ENCODE results near the gene NDUFB6.

Gene NDUFB6

DNA sequence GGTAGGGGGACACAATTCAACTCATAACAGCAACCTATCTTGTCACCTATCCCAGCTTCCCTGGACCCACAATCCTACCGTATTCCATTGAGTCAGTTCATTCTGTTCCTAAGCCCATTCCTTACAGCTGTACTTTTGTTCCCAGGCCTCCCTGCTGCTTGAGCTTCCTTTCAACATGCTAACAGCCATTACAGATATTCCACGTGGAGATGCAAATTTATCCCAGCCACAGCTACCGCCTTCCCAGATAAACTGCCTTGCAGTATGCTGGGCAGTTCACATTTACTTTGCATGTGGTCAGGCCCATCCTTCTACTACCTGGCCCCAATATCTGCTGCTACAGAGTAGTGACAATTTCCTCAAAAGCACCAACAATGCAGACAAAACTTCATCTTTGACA is 70.0 kb downstream of the NDUFB6 start:
- Histone ChIP-seq H3K4me3 (ENCODE audit: low read length, poor library complexity, severe bottlenecking) (no peak overlapping the region), H3K9ac (ENCODE audit: low read depth, low read length, poor library complexity, severe bottlenecking) (no peak overlapping the region), H3K36me3 (ENCODE audit: insufficient read depth, low read length) (peaks cover 9% of the 10 kb centered on the region; the same call in 1 of the 2 replicates), H3K9me3 (ENCODE audit: insufficient read depth, low read depth, low read length) (no peaks in the 10 kb centered on the region), H3K4me1 (ENCODE audit: insufficient read depth, low read length, poor library complexity, severe bottlenecking) (no peaks in the 10 kb centered on the region), H3K27me3 (ENCODE audit: insufficient read depth, low read length, poor library complexity, severe bottlenecking) (no peaks in the 10 kb centered on the region), H3K79me2 (ENCODE audit: insufficient read depth, low read length) (no peaks in the 10 kb centered on the region), H3K4me2 (ENCODE audit: low read depth, low read length, poor library complexity, severe bottlenecking) (no peak overlapping the region), H3K9me2 (replicated peaks; ENCODE audit: low read depth, low read length) (no peaks in the 10 kb centered on the region), H4K20me1 (ENCODE audit: insufficient read depth, low read length, poor library complexity, severe bottlenecking) (no peaks in the 10 kb centered on the region), H2AFZ (ENCODE audit: low read length) (no peak overlapping the region), H3F3A (ENCODE audit: low read depth) (no peaks in the 10 kb centered on the region)
- TF ChIP-seq EZH2phosphoT487 (IDR thresholded peaks at IDR 0.05; ENCODE audit: borderline replicate concordance) = no peak
- TF ChIP-seq, protein P1, sequence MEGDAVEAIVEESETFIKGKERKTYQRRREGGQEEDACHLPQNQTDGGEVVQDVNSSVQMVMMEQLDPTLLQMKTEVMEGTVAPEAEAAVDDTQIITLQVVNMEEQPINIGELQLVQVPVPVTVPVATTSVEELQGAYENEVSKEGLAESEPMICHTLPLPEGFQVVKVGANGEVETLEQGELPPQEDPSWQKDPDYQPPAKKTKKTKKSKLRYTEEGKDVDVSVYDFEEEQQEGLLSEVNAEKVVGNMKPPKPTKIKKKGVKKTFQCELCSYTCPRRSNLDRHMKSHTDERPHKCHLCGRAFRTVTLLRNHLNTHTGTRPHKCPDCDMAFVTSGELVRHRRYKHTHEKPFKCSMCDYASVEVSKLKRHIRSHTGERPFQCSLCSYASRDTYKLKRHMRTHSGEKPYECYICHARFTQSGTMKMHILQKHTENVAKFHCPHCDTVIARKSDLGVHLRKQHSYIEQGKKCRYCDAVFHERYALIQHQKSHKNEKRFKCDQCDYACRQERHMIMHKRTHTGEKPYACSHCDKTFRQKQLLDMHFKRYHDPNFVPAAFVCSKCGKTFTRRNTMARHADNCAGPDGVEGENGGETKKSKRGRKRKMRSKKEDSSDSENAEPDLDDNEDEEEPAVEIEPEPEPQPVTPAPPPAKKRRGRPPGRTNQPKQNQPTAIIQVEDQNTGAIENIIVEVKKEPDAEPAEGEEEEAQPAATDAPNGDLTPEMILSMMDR (conservative IDR thresholded peaks at IDR 0.05; ENCODE audit: low read length) = no peak
